H9 (cell line): ENCODE results near the gene SPEN. TPM values are rescaled to one million over a fixed set of nuclear protein-coding genes. Genes with fewer than 3 reads are reported as not detected.

ENCODE experiments used
- DNase-seq: peaks from one replicate; pipeline ENCODE4 v3.0.0-alpha.2; 2017
- H2AFZ ChIP-seq: one replicate; pipeline ENCODE4 v1.6.1; 2013; ENCODE audit warnings: mild to moderate bottlenecking, low read length, control low read depth, moderate library complexity
- H2AK5ac ChIP-seq: 2 replicates; pipeline ENCODE4 v1.6.1; 2013; ENCODE audit warnings: low read length, control low read depth, mixed read lengths; ENCODE audit not compliant: insufficient read length
- H2BK120ac ChIP-seq: one replicate; pipeline ENCODE4 v1.6.1; 2013; ENCODE audit warnings: low read depth, mild to moderate bottlenecking, low read length, control low read depth, inconsistent platforms; ENCODE audit not compliant: poor library complexity, severe bottlenecking
- H2BK12ac ChIP-seq: 2 replicates; pipeline ENCODE4 v1.6.1; 2013; ENCODE audit warnings: low read length, control low read depth, mixed read lengths, low read depth; ENCODE audit not compliant: insufficient read length
- H2BK15ac ChIP-seq: 2 replicates; pipeline ENCODE4 v1.6.1; 2013; ENCODE audit warnings: low read depth, low read length, control low read depth
- H2BK20ac ChIP-seq: one replicate; pipeline ENCODE4 v1.6.1; 2013; ENCODE audit warnings: low read depth, mild to moderate bottlenecking, low read length, control low read depth, inconsistent platforms; ENCODE audit not compliant: poor library complexity, severe bottlenecking
- H2BK5ac ChIP-seq: 2 replicates; pipeline ENCODE4 v1.6.1; 2013; ENCODE audit warnings: low read length, control low read depth, mixed read lengths; ENCODE audit not compliant: insufficient read length
- H3K14ac ChIP-seq: 2 replicates; pipeline ENCODE4 v1.6.1; 2013; ENCODE audit warnings: low read length, control low read depth; ENCODE audit not compliant: insufficient read depth
- H3K18ac ChIP-seq: 2 replicates; pipeline ENCODE4 v1.6.1; 2013; ENCODE audit warnings: low read depth, mild to moderate bottlenecking, mixed read lengths, low read length, control low read depth; ENCODE audit not compliant: insufficient read length
- H3K23ac ChIP-seq: 2 replicates; pipeline ENCODE4 v1.6.1; 2013; ENCODE audit warnings: low read length, control low read depth, mixed read lengths, low read depth; ENCODE audit not compliant: insufficient read length
- H3K23me2 ChIP-seq: 2 replicates; pipeline ENCODE4 v1.6.1; 2013; ENCODE audit warnings: low read depth, mild to moderate bottlenecking, mixed read lengths, low read length, control low read depth; ENCODE audit not compliant: insufficient read length, poor library complexity, severe bottlenecking
- H3K27ac ChIP-seq: 2 replicates; pipeline ENCODE4 v1.5.1; 2013; ENCODE audit warnings: low read length, control low read depth, mixed read lengths, low read depth; ENCODE audit not compliant: insufficient read length
- H3K27me3 ChIP-seq: 2 replicates; pipeline ENCODE4 v1.6.1; 2013; ENCODE audit warnings: low read length, control low read depth, inconsistent platforms; ENCODE audit not compliant: insufficient read depth
- H3K4ac ChIP-seq: 2 replicates; pipeline ENCODE4 v1.6.1; 2013; ENCODE audit warnings: low read depth, mild to moderate bottlenecking, control low read depth, inconsistent platforms, low read length, moderate library complexity
- H3K4me1 ChIP-seq: 2 replicates; pipeline ENCODE4 v1.6.1; 2013; ENCODE audit warnings: low read length, control low read depth, inconsistent platforms; ENCODE audit not compliant: insufficient read depth
- H3K4me2 ChIP-seq: 2 replicates; pipeline ENCODE4 v1.6.1; 2013; ENCODE audit warnings: low read length, control low read depth, mixed read lengths; ENCODE audit not compliant: insufficient read length, insufficient read depth
- H3K56ac ChIP-seq: 2 replicates; pipeline ENCODE4 v1.6.1; 2013; ENCODE audit warnings: low read depth, mild to moderate bottlenecking, mixed read lengths, low read length, control low read depth; ENCODE audit not compliant: insufficient read length
- H3K79me1 ChIP-seq: 2 replicates; pipeline ENCODE4 v1.6.1; 2013; ENCODE audit warnings: low read depth, mild to moderate bottlenecking, moderate library complexity, low read length, control low read depth, inconsistent platforms; ENCODE audit not compliant: insufficient read depth, poor library complexity, severe bottlenecking
- H3K79me2 ChIP-seq: 2 replicates; pipeline ENCODE4 v1.6.1; 2013; ENCODE audit warnings: low read length, control low read depth, inconsistent platforms; ENCODE audit not compliant: insufficient read depth
- H3K9ac ChIP-seq: 2 replicates; pipeline ENCODE4 v1.6.1; 2013; ENCODE audit warnings: low read length, control low read depth, mixed read lengths; ENCODE audit not compliant: insufficient read length; ENCODE audit errors: extremely low read depth
- H3K9me3 ChIP-seq: one replicate; pipeline ENCODE4 v1.6.1; 2013; ENCODE audit warnings: low read depth, low read length, inconsistent platforms; ENCODE audit not compliant: control insufficient read depth
- H3T11ph ChIP-seq: one replicate; pipeline ENCODE4 v1.6.1; 2013; ENCODE audit warnings: mild to moderate bottlenecking, low read length, control low read depth, inconsistent platforms
- H4K20me1 ChIP-seq: one replicate; pipeline ENCODE4 v1.6.1; 2013; ENCODE audit not compliant: control insufficient read depth, insufficient read length, insufficient read depth
- H4K5ac ChIP-seq: 2 replicates; pipeline ENCODE4 v1.6.1; 2013; ENCODE audit warnings: low read depth, mild to moderate bottlenecking, mixed read lengths, low read length, control low read depth; ENCODE audit not compliant: insufficient read length
- H4K8ac ChIP-seq: replicated peaks from 2 replicates; pipeline ENCODE4 v1.6.1; 2013; ENCODE audit warnings: low read length, control low read depth, mixed read lengths, low read depth; ENCODE audit not compliant: insufficient read length
- H4K91ac ChIP-seq: 2 replicates; pipeline ENCODE4 v1.6.1; 2013; ENCODE audit warnings: low read depth, mild to moderate bottlenecking, moderate library complexity, mixed read lengths, low read length, control low read depth; ENCODE audit not compliant: insufficient read length
- H3K27ac Mint-ChIP-seq, 3 experiments: 2 replicates in 2 of 3; 3 replicates in 1 of 3; pipeline ENCODE4 v1.8.0; 2020 to 2021; ENCODE audit warnings: mixed read lengths in 3 of 3, mild to moderate bottlenecking in 1 of 3, moderate library complexity in 1 of 3
- H3K27me3 Mint-ChIP-seq: 2 replicates; pipeline ENCODE4 v1.8.0; 2021; ENCODE audit warnings: low read depth, mild to moderate bottlenecking, moderate library complexity, mixed read lengths
- H3K36me3 Mint-ChIP-seq, 3 experiments: 2 replicates in 2 of 3; 3 replicates in 1 of 3; pipeline ENCODE4 v1.8.0; 2020 to 2021; ENCODE audit warnings: low read depth in 3 of 3, mixed read lengths in 3 of 3; ENCODE audit not compliant: insufficient read depth in 1 of 3
- H3K4me1 Mint-ChIP-seq, 2 experiments: 2 replicates each; pipeline ENCODE4 v1.8.0; 2020; ENCODE audit warnings: mixed read lengths in 2 of 2
- H3K4me3 Mint-ChIP-seq, 2 experiments: 2 replicates in 1 of 2; 3 replicates in 1 of 2; pipeline ENCODE4 v1.8.0; 2020 to 2021; ENCODE audit warnings: mild to moderate bottlenecking in 2 of 2, mixed read lengths in 2 of 2, moderate library complexity in 1 of 2
- H3K9me3 Mint-ChIP-seq, 2 experiments: 2 replicates in 1 of 2; 3 replicates in 1 of 2; pipeline ENCODE4 v1.8.0; 2020; ENCODE audit warnings: mild to moderate bottlenecking in 2 of 2, mixed read lengths in 2 of 2, moderate library complexity in 1 of 2
- WGBS: extraction: QIAGEN DNeasy Blood & Tissue Kit; methylation state at CpG from one replicate; pipeline ENCODE4 v1.1.7; 2013; ENCODE audit warnings: missing lambda C conversion rate, low lambda C conversion rate, mixed read lengths; ENCODE audit not compliant: insufficient read length; ENCODE audit errors: extremely low coverage; 5-methylcytosine and 5-hydroxymethylcytosine counted together
- total RNA-seq: library from RNA; stranded (reverse); gene quantifications from 2 replicates; pipeline ENCODE4 v1.2.1, GENCODE V29; 2021
- TF ChIP-seq, protein P1 (sequence below): fragments of 200-600 bp; sonication (generic); conservative IDR thresholded peaks from 3 replicates; pipeline ENCODE4 v1.8.0; 2021; ENCODE audit warnings: antibody characterized with exemption, mild to moderate bottlenecking

The SPEN gene
- total RNA-seq, 1 experiment from 2014 or later: 59.6 TPM

GRCh38 chr1:15881961-15882360 is 34.5 kb downstream of the SPEN start:
- no peak overlapping the region for H2BK20ac ChIP-seq
- no peaks in the 10 kb centered on the region for H3K4me1 ChIP-seq
- no peak overlapping the region for H3T11ph ChIP-seq
- no peak overlapping the region; the same call in 1 of the 2 replicates for H2BK15ac ChIP-seq
- H3K9me3 ChIP-seq: no peaks in the 10 kb centered on the region
- H2BK120ac ChIP-seq: no peak overlapping the region
- no peaks in the 10 kb centered on the region for H4K20me1 ChIP-seq
- no peaks in the 10 kb centered on the region for H3K27me3 ChIP-seq
- H3K4me3 Mint-ChIP-seq: no peak overlapping the region
- H3K79me1 ChIP-seq: peaks cover 5% of the 10 kb centered on the region
- no CpG with 5 or more reads among the region's 5 CpGs for WGBS
- peaks cover 13% of the 10 kb centered on the region; the same call in 1 of the 2 replicates for H3K79me2 ChIP-seq
- DNase-seq: no peak
- no peak overlapping the region for H4K8ac ChIP-seq
- no peak overlapping the region for H3K14ac ChIP-seq
- no peak overlapping the region for H4K5ac ChIP-seq
- H3K23ac ChIP-seq: no peak overlapping the region
- peaks cover 19 to 38% of the 10 kb centered on the region in 2 experiments for H3K4me1 Mint-ChIP-seq
- H3K27ac ChIP-seq: no peak overlapping the region
- no peaks in the 10 kb centered on the region for H3K27me3 Mint-ChIP-seq
- no peak overlapping the region for H2AK5ac ChIP-seq
- no peak overlapping the region for H3K27ac Mint-ChIP-seq
- peaks cover 4% of the 10 kb centered on the region for H3K23me2 ChIP-seq
- H3K4me2 ChIP-seq: no peak overlapping the region
- TF ChIP-seq, protein P1, sequence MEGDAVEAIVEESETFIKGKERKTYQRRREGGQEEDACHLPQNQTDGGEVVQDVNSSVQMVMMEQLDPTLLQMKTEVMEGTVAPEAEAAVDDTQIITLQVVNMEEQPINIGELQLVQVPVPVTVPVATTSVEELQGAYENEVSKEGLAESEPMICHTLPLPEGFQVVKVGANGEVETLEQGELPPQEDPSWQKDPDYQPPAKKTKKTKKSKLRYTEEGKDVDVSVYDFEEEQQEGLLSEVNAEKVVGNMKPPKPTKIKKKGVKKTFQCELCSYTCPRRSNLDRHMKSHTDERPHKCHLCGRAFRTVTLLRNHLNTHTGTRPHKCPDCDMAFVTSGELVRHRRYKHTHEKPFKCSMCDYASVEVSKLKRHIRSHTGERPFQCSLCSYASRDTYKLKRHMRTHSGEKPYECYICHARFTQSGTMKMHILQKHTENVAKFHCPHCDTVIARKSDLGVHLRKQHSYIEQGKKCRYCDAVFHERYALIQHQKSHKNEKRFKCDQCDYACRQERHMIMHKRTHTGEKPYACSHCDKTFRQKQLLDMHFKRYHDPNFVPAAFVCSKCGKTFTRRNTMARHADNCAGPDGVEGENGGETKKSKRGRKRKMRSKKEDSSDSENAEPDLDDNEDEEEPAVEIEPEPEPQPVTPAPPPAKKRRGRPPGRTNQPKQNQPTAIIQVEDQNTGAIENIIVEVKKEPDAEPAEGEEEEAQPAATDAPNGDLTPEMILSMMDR: no peak
- no peaks in the 10 kb centered on the region for H3K9me3 Mint-ChIP-seq
- no peak overlapping the region for H3K4ac ChIP-seq
- no peak overlapping the region for H3K56ac ChIP-seq
- peaks cover 0 to 8% (median 2%) of the 10 kb centered on the region in 3 experiments; a peak in 4 of 7 replicates for H3K36me3 Mint-ChIP-seq
- H2BK5ac ChIP-seq: no peak overlapping the region
- H3K18ac ChIP-seq: no peak overlapping the region
- H3K9ac ChIP-seq: no peak overlapping the region
- no peak overlapping the region for H2BK12ac ChIP-seq
- H2AFZ ChIP-seq: no peak overlapping the region
- H4K91ac ChIP-seq: no peak overlapping the region
